HepG2 (cell line): ENCODE measurements around the gene SMIM36. TPM values are rescaled to one million over a fixed set of nuclear protein-coding genes. Genes with fewer than 3 reads are reported as not detected.

Experiments
- CHD4 ChIP-seq: fragments of 200-600 bp; sonication (generic); IDR thresholded peaks from 2 replicates; pipeline ENCODE4 v1.7.0; 2017; ENCODE audit warnings: mild to moderate bottlenecking, low read length, borderline replicate concordance
- EHMT2 ChIP-seq: fragments of 200-600 bp; sonication (generic); IDR thresholded peaks from 2 replicates; pipeline ENCODE4 v1.7.0; 2017; ENCODE audit warnings: antibody characterized with exemption, low read depth, low read length, borderline replicate concordance
- ELF1 ChIP-seq: sonication (generic); formaldehyde crosslinking; IDR thresholded peaks from 2 replicates; pipeline ENCODE4 v1.4.0; 2020; ENCODE audit warnings: missing genetic modification reagents
- ERF ChIP-seq: IDR thresholded peaks from 2 replicates; pipeline ENCODE4 v1.6.1; 2018; ENCODE audit warnings: missing biosample characterization, missing genetic modification reagents
- IRF2 ChIP-seq: IDR thresholded peaks from 2 replicates; pipeline ENCODE4 v1.6.1; 2018; ENCODE audit warnings: missing genetic modification reagents, missing compliant biosample characterization
- IRX3 ChIP-seq: sonication (generic); formaldehyde crosslinking; IDR thresholded peaks from 2 replicates; pipeline ENCODE4 v1.8.1; 2023; ENCODE audit warnings: mild to moderate bottlenecking, low read depth, missing genetic modification reagents, borderline replicate concordance
- LCORL ChIP-seq, 2 experiments: fragments of 450-650 bp in 1 of 2; sonication (generic) in 1 of 2; formaldehyde crosslinking in 1 of 2; IDR thresholded peaks; 2 replicates each; pipeline versions ENCODE4 v1.5.0 to v1.6.1; 2017 to 2020; ENCODE audit warnings: antibody characterized with exemption in 1 of 2, missing genetic modification reagents in 1 of 2
- SP4 ChIP-seq: sonication (generic); formaldehyde crosslinking; IDR thresholded peaks from 2 replicates; pipeline ENCODE4 v1.8.1; 2023; ENCODE audit warnings: mild to moderate bottlenecking, missing genetic modification reagents
- TIGD3 ChIP-seq: sonication (generic); formaldehyde crosslinking; IDR thresholded peaks from 2 replicates; pipeline ENCODE4 v1.5.1; 2020; ENCODE audit warnings: mild to moderate bottlenecking, missing genetic modification reagents, borderline replicate concordance
- ZBTB46 ChIP-seq: sonication (generic); formaldehyde crosslinking; IDR thresholded peaks from 2 replicates; pipeline ENCODE4 v1.4.0; 2020; ENCODE audit warnings: mild to moderate bottlenecking, missing genetic modification reagents, borderline replicate concordance
- ZNF232 ChIP-seq: sonication (generic); formaldehyde crosslinking; IDR thresholded peaks from 2 replicates; pipeline ENCODE4 v1.4.0; 2020; ENCODE audit warnings: missing genetic modification reagents, borderline replicate concordance
- ZNF326 ChIP-seq: sonication (generic); formaldehyde crosslinking; IDR thresholded peaks from 2 replicates; pipeline ENCODE4 v1.4.0; 2020; ENCODE audit warnings: missing genetic modification reagents, borderline replicate concordance
- ZNF782 ChIP-seq: sonication (generic); formaldehyde crosslinking; IDR thresholded peaks from 2 replicates; pipeline ENCODE4 v1.4.0; 2020; ENCODE audit warnings: missing genetic modification reagents, mild to moderate bottlenecking, borderline replicate concordance
- ZNF790 ChIP-seq: sonication (generic); formaldehyde crosslinking; IDR thresholded peaks from 2 replicates; pipeline ENCODE4 v1.8.0; 2022; ENCODE audit warnings: missing genetic modification reagents, mild to moderate bottlenecking, borderline replicate concordance
- polyA plus RNA-seq, 8 experiments: library from polyadenylated mRNA; depleted of rRNA in 3 of 8; stranded (reverse) in 7 of 8; unstranded in 1 of 8; fragments of >200 nt; fragmentation: Illumina TruSeq in 4 of 8; extraction: Trizol in 4 of 8; gene quantifications; 2 replicates each; pipeline versions ENCODE4 v1.2.1 to v1.2.3, GENCODE V29; 2011 to 2016; ENCODE audit warnings: low read depth in 4 of 8, missing spikeins in 1 of 8, mixed read lengths in 1 of 8; ENCODE audit not compliant: insufficient read depth in 1 of 8
- total RNA-seq, 5 experiments: library from RNA; depleted of rRNA; stranded (reverse); fragments of >200 nt; fragmentation: Illumina TruSeq; extraction: Trizol; gene quantifications; 2 replicates each; pipeline ENCODE4 v1.2.3, GENCODE V29; 2016; ENCODE audit warnings: low read depth in 1 of 5
- TF ChIP-seq, protein P1 (sequence below): sonication (generic); formaldehyde crosslinking; IDR thresholded peaks from 2 replicates; pipeline ENCODE4 v1.5.0; 2020; ENCODE audit warnings: mild to moderate bottlenecking, missing genetic modification reagents, borderline replicate concordance
- TF ChIP-seq, protein P2 (sequence below): IDR thresholded peaks from 2 replicates; pipeline ENCODE4 v1.6.1; 2016; ENCODE audit warnings: missing genetic modification reagents, missing compliant biosample characterization

The SMIM36 gene
- total and polyA plus RNA-seq, 2 of the 13 experiments (the other 11 are each of a cell fraction or from before 2014, with no cell fraction given), result not detected

GRCh38 chr17:55407641-55408566 is 103.3 kb downstream of the SMIM36 start (continued):
- TF ChIP-seq, protein P1, sequence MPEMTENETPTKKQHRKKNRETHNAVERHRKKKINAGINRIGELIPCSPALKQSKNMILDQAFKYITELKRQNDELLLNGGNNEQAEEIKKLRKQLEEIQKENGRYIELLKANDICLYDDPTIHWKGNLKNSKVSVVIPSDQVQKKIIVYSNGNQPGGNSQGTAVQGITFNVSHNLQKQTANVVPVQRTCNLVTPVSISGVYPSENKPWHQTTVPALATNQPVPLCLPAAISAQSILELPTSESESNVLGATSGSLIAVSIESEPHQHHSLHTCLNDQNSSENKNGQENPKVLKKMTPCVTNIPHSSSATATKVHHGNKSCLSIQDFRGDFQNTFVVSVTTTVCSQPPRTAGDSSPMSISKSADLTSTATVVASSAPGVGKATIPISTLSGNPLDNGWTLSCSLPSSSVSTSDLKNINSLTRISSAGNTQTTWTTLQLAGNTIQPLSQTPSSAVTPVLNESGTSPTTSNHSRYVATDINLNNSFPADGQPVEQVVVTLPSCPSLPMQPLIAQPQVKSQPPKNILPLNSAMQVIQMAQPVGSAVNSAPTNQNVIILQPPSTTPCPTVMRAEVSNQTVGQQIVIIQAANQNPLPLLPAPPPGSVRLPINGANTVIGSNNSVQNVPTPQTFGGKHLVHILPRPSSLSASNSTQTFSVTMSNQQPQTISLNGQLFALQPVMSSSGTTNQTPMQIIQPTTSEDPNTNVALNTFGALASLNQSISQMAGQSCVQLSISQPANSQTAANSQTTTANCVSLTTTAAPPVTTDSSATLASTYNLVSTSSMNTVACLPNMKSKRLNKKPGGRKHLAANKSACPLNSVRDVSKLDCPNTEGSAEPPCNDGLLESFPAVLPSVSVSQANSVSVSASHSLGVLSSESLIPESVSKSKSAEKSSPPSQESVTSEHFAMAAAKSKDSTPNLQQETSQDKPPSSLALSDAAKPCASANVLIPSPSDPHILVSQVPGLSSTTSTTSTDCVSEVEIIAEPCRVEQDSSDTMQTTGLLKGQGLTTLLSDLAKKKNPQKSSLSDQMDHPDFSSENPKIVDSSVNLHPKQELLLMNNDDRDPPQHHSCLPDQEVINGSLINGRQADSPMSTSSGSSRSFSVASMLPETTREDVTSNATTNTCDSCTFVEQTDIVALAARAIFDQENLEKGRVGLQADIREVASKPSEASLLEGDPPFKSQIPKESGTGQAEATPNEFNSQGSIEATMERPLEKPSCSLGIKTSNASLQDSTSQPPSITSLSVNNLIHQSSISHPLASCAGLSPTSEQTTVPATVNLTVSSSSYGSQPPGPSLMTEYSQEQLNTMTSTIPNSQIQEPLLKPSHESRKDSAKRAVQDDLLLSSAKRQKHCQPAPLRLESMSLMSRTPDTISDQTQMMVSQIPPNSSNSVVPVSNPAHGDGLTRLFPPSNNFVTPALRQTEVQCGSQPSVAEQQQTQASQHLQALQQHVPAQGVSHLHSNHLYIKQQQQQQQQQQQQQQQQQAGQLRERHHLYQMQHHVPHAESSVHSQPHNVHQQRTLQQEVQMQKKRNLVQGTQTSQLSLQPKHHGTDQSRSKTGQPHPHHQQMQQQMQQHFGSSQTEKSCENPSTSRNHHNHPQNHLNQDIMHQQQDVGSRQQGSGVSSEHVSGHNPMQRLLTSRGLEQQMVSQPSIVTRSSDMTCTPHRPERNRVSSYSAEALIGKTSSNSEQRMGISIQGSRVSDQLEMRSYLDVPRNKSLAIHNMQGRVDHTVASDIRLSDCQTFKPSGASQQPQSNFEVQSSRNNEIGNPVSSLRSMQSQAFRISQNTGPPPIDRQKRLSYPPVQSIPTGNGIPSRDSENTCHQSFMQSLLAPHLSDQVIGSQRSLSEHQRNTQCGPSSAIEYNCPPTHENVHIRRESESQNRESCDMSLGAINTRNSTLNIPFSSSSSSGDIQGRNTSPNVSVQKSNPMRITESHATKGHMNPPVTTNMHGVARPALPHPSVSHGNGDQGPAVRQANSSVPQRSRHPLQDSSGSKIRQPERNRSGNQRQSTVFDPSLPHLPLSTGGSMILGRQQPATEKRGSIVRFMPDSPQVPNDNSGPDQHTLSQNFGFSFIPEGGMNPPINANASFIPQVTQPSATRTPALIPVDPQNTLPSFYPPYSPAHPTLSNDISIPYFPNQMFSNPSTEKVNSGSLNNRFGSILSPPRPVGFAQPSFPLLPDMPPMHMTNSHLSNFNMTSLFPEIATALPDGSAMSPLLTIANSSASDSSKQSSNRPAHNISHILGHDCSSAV (CRISPR knock-in tag), result no peak
- peak; percentile 46; the same call in 1 of the 2 replicates for TF ChIP-seq SP4
- TF ChIP-seq LCORL (IDR thresholded peaks at IDR 0.05), result no peak
- peak; percentile 52 for TF ChIP-seq LCORL (CRISPR knock-in tag; IDR thresholded peaks at IDR 0.05)
- TF ChIP-seq ZNF326, result no peak
- TF ChIP-seq ZBTB46 (CRISPR knock-in tag), result no peak
- TF ChIP-seq ELF1 (CRISPR knock-in tag), result no peak
- TF ChIP-seq, protein P2, sequence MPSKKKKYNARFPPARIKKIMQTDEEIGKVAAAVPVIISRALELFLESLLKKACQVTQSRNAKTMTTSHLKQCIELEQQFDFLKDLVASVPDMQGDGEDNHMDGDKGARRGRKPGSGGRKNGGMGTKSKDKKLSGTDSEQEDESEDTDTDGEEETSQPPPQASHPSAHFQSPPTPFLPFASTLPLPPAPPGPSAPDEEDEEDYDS (CRISPR knock-in tag), result peak; percentile 36; the same call in 1 of the 2 replicates
- TF ChIP-seq TIGD3, result no peak
- TF ChIP-seq CHD4, result peak; percentile 98
- TF ChIP-seq IRF2 (CRISPR knock-in tag), result peak; percentile 70
- peak; percentile 31; the same call in 1 of the 2 replicates for TF ChIP-seq ZNF790 (CRISPR knock-in tag)
- 0 out of 2 replicates have a peak, but pooled peaks have one; percentile 37 for TF ChIP-seq ZNF232 (CRISPR knock-in tag)
- TF ChIP-seq ZNF782, result no peak
- TF ChIP-seq ERF (CRISPR knock-in tag), result peak; percentile 80; the same call in 1 of the 2 replicates
- peak; percentile 70; the same call in 1 of the 2 replicates for TF ChIP-seq EHMT2
- no peak for TF ChIP-seq IRX3
- TF ChIP-seq, all 625 proteins: peak for 215
